ENCODE results near the gene GGTA1. TPM values are rescaled to one million over a fixed set of nuclear protein-coding genes. Genes with fewer than 3 reads are reported as not detected.
A peak's percentile ranks its signal among the peaks of the same experiment; 100 is the strongest.

The GGTA1 gene
- total RNA-seq, 1 donor, result not detected

- Histone ChIP-seq H3K9me3 (ENCODE audit: low read depth, low read length) (no peaks in the 10 kb centered on the region), H3K4me2 (ENCODE audit: insufficient read depth, low read length) (no peak overlapping the region), H3K4me3 (ENCODE audit: insufficient read depth, low read length) (no peak overlapping the region), H3K36me3 (ENCODE audit: insufficient read depth, low read length) (no peaks in the 10 kb centered on the region), H2AFZ (ENCODE audit: low read length) (no peak overlapping the region), H4K20me1 (ENCODE audit: insufficient read depth, low read length) (no peaks in the 10 kb centered on the region), H3K27me3 (ENCODE audit: insufficient read depth, low read length) (peaks cover 6% of the 10 kb centered on the region), H3K27ac (ENCODE audit: low read depth, low read length) (no peak overlapping the region), H3K4me1 (ENCODE audit: insufficient read depth, low read length) (no peaks in the 10 kb centered on the region), H3K79me2 (ENCODE audit: insufficient read depth, low read length) (no peaks in the 10 kb centered on the region)
- peak; percentile 65 for DNase-seq (ENCODE audit: insufficient read length, low spot score, missing footprints)
- TF ChIP-seq, protein P1, sequence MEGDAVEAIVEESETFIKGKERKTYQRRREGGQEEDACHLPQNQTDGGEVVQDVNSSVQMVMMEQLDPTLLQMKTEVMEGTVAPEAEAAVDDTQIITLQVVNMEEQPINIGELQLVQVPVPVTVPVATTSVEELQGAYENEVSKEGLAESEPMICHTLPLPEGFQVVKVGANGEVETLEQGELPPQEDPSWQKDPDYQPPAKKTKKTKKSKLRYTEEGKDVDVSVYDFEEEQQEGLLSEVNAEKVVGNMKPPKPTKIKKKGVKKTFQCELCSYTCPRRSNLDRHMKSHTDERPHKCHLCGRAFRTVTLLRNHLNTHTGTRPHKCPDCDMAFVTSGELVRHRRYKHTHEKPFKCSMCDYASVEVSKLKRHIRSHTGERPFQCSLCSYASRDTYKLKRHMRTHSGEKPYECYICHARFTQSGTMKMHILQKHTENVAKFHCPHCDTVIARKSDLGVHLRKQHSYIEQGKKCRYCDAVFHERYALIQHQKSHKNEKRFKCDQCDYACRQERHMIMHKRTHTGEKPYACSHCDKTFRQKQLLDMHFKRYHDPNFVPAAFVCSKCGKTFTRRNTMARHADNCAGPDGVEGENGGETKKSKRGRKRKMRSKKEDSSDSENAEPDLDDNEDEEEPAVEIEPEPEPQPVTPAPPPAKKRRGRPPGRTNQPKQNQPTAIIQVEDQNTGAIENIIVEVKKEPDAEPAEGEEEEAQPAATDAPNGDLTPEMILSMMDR (IDR thresholded peaks at IDR 0.05; ENCODE audit: extremely low read depth, low read depth, low read length), result no peak
These were observed 8.8 kb upstream of the GGTA1 start for GRCh38 chr9:121508415-121508814.

DNA sequence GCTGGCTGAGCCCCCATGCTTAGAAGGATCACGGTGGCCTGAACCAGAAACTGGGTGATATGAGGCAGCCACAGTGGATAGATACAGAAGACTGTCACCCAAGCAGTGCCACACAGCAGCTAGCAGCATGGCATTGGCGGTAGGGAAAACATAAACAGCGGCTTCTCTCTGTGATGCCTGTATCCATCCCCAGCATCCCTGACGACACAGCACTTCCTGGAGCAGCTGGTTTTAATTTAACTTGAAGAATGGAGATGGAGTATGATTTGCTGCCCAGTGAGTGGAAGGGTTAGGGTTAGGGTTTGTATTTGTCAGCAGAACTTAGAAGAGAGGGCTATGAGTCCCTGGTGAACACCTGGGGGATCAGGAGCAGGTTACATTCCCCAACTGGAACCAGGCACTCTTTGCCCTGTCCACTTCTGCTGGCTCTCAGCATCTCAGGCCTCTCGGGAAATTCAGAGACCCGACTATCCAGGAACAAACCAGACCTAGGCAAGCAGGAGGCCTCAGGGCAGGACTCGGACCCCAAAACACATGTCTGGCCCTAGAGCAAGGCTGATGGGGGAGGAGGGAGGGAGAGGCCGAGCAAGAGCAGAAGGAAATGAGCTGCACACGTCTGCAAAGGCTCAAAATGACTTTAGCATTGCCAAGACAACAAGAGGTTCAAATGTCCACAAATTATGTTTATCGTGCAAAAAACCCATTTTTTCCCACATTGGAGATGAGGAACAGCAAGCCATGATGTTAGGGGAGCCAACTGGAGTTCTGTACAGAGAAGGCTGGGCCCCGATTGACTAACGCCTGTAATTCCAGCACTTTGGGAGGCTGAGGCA lies 6.5 kb upstream of the GGTA1 start:
- H2AFZ ChIP-seq (ENCODE audit: low read length), result no peak overlapping the region
- no peak overlapping the region for H3K4me3 ChIP-seq (ENCODE audit: insufficient read depth, low read length)
- no peaks in the 10 kb centered on the region for H3K9me3 ChIP-seq (ENCODE audit: low read depth, low read length)
- no peaks in the 10 kb centered on the region for H3K36me3 ChIP-seq (ENCODE audit: insufficient read depth, low read length)
- no peaks in the 10 kb centered on the region for H4K20me1 ChIP-seq (ENCODE audit: insufficient read depth, low read length)
- H3K27ac ChIP-seq (ENCODE audit: low read depth, low read length), result no peak overlapping the region
- no peaks in the 10 kb centered on the region for H3K79me2 ChIP-seq (ENCODE audit: insufficient read depth, low read length)
- no peak overlapping the region for H3K4me2 ChIP-seq (ENCODE audit: insufficient read depth, low read length)
- H3K27me3 ChIP-seq (ENCODE audit: insufficient read depth, low read length), result peaks cover 6% of the 10 kb centered on the region
- TF ChIP-seq, protein P1 (IDR thresholded peaks at IDR 0.05; ENCODE audit: extremely low read depth, low read depth, low read length), result no peak
- no peaks in the 10 kb centered on the region for H3K4me1 ChIP-seq (ENCODE audit: insufficient read depth, low read length)
- no peak for DNase-seq (ENCODE audit: insufficient read length, low spot score, missing footprints)

GRCh38 chr9:121503444-121503843 lies 3.8 kb upstream of the GGTA1 start:
- Histone ChIP-seq H3K4me1 (ENCODE audit: insufficient read depth, low read length) (peaks cover 16% of the 10 kb centered on the region), H3K27me3 (ENCODE audit: insufficient read depth, low read length) (peaks cover 30% of the 10 kb centered on the region), H3K4me3 (ENCODE audit: insufficient read depth, low read length) (no peak overlapping the region), H3K27ac (ENCODE audit: low read depth, low read length) (no peak overlapping the region), H2AFZ (ENCODE audit: low read length) (no peak overlapping the region), H4K20me1 (ENCODE audit: insufficient read depth, low read length) (no peaks in the 10 kb centered on the region), H3K9me3 (ENCODE audit: low read depth, low read length) (no peaks in the 10 kb centered on the region), H3K36me3 (ENCODE audit: insufficient read depth, low read length) (no peaks in the 10 kb centered on the region), H3K79me2 (ENCODE audit: insufficient read depth, low read length) (no peaks in the 10 kb centered on the region), H3K4me2 (ENCODE audit: insufficient read depth, low read length) (no peak overlapping the region)
- TF ChIP-seq, protein P1 (IDR thresholded peaks at IDR 0.05; ENCODE audit: extremely low read depth, low read depth, low read length), result no peak
- no peak for DNase-seq (ENCODE audit: insufficient read length, low spot score, missing footprints)

GRCh38 chr9:121500165-121500478 lies 478 bp upstream of the GGTA1 start:
- peak; percentile 74 for DNase-seq (ENCODE audit: insufficient read length, low spot score, missing footprints)
- Histone ChIP-seq H3K79me2 (ENCODE audit: insufficient read depth, low read length) (no peaks in the 10 kb centered on the region), H3K27me3 (ENCODE audit: insufficient read depth, low read length) (peaks cover 32% of the 10 kb centered on the region), H3K4me2 (ENCODE audit: insufficient read depth, low read length) (peak overlapping the region; percentile 72), H3K4me1 (ENCODE audit: insufficient read depth, low read length) (peaks cover 16% of the 10 kb centered on the region), H2AFZ (ENCODE audit: low read length) (peak overlapping the region; percentile 56), H4K20me1 (ENCODE audit: insufficient read depth, low read length) (no peaks in the 10 kb centered on the region), H3K27ac (ENCODE audit: low read depth, low read length) (no peak overlapping the region), H3K36me3 (ENCODE audit: insufficient read depth, low read length) (no peaks in the 10 kb centered on the region), H3K4me3 (ENCODE audit: insufficient read depth, low read length) (peak overlapping the region; percentile 61), H3K9me3 (ENCODE audit: low read depth, low read length) (peaks cover 6% of the 10 kb centered on the region)
- TF ChIP-seq, protein P1 (IDR thresholded peaks at IDR 0.05; ENCODE audit: extremely low read depth, low read depth, low read length), result no peak
